Heart right ventricle (tissue), 16 donors: ENCODE measurements around the gene PTPRN. TPM values are rescaled to one million over a fixed set of nuclear protein-coding genes. Genes with fewer than 3 reads are reported as not detected.

ENCODE experiments used
- ATAC-seq, 8 donors: fragments of 200-7000 bp; cut with Tn5 transposase; one replicate each; pipeline ENCODE4 v1.9.1; 2020; ENCODE audit warnings: mild to moderate bottlenecking in 8 of 8, moderate library complexity in 8 of 8, moderate number of reproducible peaks in 1 of 8
- DNase-seq, 2 donors: peaks; one replicate each; pipeline ENCODE4 v3.0.0-alpha.2; 2020
- H3K27ac ChIP-seq, 10 donors: fragments of 200-600 bp; sonication (generic) in 2 of 10; one replicate each; pipeline versions ENCODE4 v1.5.0 to v1.8.0; 2020 to 2022; ENCODE audit warnings: mild to moderate bottlenecking in 3 of 10
- H3K27me3 ChIP-seq, 7 donors: fragments of 200-600 bp; one replicate each; pipeline ENCODE4 v1.8.0; 2021 to 2022; ENCODE audit warnings: mild to moderate bottlenecking in 2 of 7
- H3K36me3 ChIP-seq, 9 donors: fragments of 200-600 bp; sonication (generic) in 1 of 9; one replicate each; pipeline versions ENCODE4 v1.5.0 to v1.8.0; 2020 to 2022; ENCODE audit warnings: mild to moderate bottlenecking in 2 of 9
- H3K4me1 ChIP-seq, 9 donors: fragments of 200-600 bp; sonication (generic) in 1 of 9; one replicate each; pipeline versions ENCODE4 v1.5.0 to v1.8.0; 2020 to 2022; ENCODE audit warnings: mild to moderate bottlenecking in 4 of 9
- H3K4me3 ChIP-seq, 10 donors: fragments of 200-600 bp; sonication (generic) in 2 of 10; one replicate each; pipeline versions ENCODE4 v1.5.0 to v1.8.0; 2020 to 2022; ENCODE audit warnings: mild to moderate bottlenecking in 7 of 10, moderate library complexity in 2 of 10
- H3K9me3 ChIP-seq, 11 donors: fragments of 200-600 bp in 10 of 11; sonication (generic) in 2 of 11; one replicate each; pipeline versions ENCODE4 v1.5.0 to v1.8.0; 2013 to 2022; ENCODE audit warnings: mild to moderate bottlenecking in 2 of 11, control low read depth in 1 of 11, moderate library complexity in 1 of 11
- CTCF ChIP-seq, 9 donors: fragments of 200-600 bp; sonication (generic) in 2 of 9; IDR thresholded peaks; one replicate each; pipeline versions ENCODE4 v1.5.0 to v1.8.0; 2021 to 2022; ENCODE audit warnings: antibody characterized with exemption in 9 of 9, mild to moderate bottlenecking in 5 of 9, moderate library complexity in 1 of 9
- WGBS, 2 donors: extraction: QIAGEN DNeasy Blood & Tissue Kit; methylation state at CpG; one replicate each; pipeline ENCODE4 v1.1.7; 2013; ENCODE audit warnings: inconsistent platforms in 1 of 2; 5-methylcytosine and 5-hydroxymethylcytosine counted together
- intact Hi-C, 10 donors: fragments of 100-400 bp; cut with DNase I; formaldehyde crosslinking; loops; one replicate each; pipeline versions ENCODE4 v1.11.1 to v1.14.2; 2022
- polyA plus RNA-seq, 2 donors: library from polyadenylated mRNA; stranded (reverse); fragments of 200-250 nt; gene quantifications; one replicate each; pipeline ENCODE4 v1.2.3, GENCODE V29; 2013
- total RNA-seq, 10 donors: library from RNA; stranded (reverse); fragmentation: NEBNext Ultra II Directional in 3 of 10; extraction: Animal tissue kit (Norgen Biotek cat#: 25700) in 3 of 10; gene quantifications; one replicate each; pipeline versions ENCODE4 v1.2.1 to v1.2.4, GENCODE V29; 2021 to 2023
- donor health status: Arrhythmogenic right ventricular cardiomyopathy.
- donor health status: ischemic (EF 13 %, LVEDD 7.1; RV severe dilation, severe dysfunction).
- donor health status: healthy with polysubstance abuse.
- donor health status: DM: no; HTN: yes; CAD: no.
- donor health status: DM: no; HTN: no; CAD: no.
- donor health status: ischemic (EF 25% LVEDD 6.9; RV normal size, moderate dysfunction).
- donor health status: ischemic (EF 25% LVEDD 5.7; RV mildly dilated, moderate dysfunction).
- donor health status: healthy.
- donor health status: DM: yes; HTN: yes; CAD: no.
- donor health status: Ischemic cardiomyopathy.
- donor health status: ischemic (EF 35%, LVEDD 5.7; RV mildly dilated, moderate dysfunction).
- donor health status: nonischemic (EF 11% LVEDD 7.7; RV severe dilation, severe dysfunction).
- donor health status: DM: yes; HTN: yes; CAD: no.
- donor health status: PGD.
- donor health status: ischemic (EF 29% LVEDD 5.4; RV normal size, mild dysfunction).
- donor health status: nonischemic (EF 23%, LVEDD 6.1; RV moderate dilation, normal function).

Gene PTPRN
- total and polyA plus RNA-seq, 12 donors, result 0.09 to 0.51 (median 0.31) TPM; not detected in 5

- Histone ChIP-seq H3K27me3 (no peaks in the 10 kb centered on the region), H3K36me3 (peaks cover 0 to 43% (median 7%) of the 10 kb centered on the region in 9 donors), H3K4me1 (peaks cover 34 to 91% (median 76%) of the 10 kb centered on the region in 9 donors), H3K4me3 (peak overlapping the region in 4 of 10 donors; percentile 2 to 22 (median 12)), H3K27ac (peak overlapping the region; percentile 46 to 99 (median 76)), H3K9me3 (no peaks in the 10 kb centered on the region)
- intact Hi-C loops, result loop anchor here in 1 of 10 donors (1.0 kb wide), 1 partner anchor 45 kb away; no protein-coding TSS in a partner anchor
- ATAC-seq (peak; percentile 6 to 54 (median 28)), DNase-seq (peak; percentile 67 to 76)
- WGBS, 2 donors, result 39 to 40% methylated on average over 7 of the region's 7 CpGs
- TF ChIP-seq CTCF (IDR thresholded peaks at IDR 0.05), result no peak
Measured at GRCh38 chr2:219249203-219249980, 59.8 kb downstream of the PTPRN start.

- Histone ChIP-seq H3K27me3 (no peaks in the 10 kb centered on the region), H3K36me3 (peaks cover 0 to 43% (median 7%) of the 10 kb centered on the region in 9 donors), H3K9me3 (no peaks in the 10 kb centered on the region), H3K4me3 (peak overlapping the region in 3 of 10 donors; percentile 2 to 22 (median 8)), H3K4me1 (peaks cover 28 to 88% (median 70%) of the 10 kb centered on the region in 9 donors), H3K27ac (peak overlapping the region; percentile 46 to 99 (median 76))
- intact Hi-C loops, result loop anchor here in 1 of 10 donors (1.0 kb wide), 1 partner anchor 45 kb away; no protein-coding TSS in a partner anchor
- DNase-seq, result no peak
- ATAC-seq, result no peak
- no peak for TF ChIP-seq CTCF (IDR thresholded peaks at IDR 0.05)
- 80 to 87% methylated on average over 2 of the region's 2 CpGs for WGBS, 2 donors
Measured at GRCh38 chr2:219248845-219249202, 60.4 kb downstream of the PTPRN start.

DNA sequence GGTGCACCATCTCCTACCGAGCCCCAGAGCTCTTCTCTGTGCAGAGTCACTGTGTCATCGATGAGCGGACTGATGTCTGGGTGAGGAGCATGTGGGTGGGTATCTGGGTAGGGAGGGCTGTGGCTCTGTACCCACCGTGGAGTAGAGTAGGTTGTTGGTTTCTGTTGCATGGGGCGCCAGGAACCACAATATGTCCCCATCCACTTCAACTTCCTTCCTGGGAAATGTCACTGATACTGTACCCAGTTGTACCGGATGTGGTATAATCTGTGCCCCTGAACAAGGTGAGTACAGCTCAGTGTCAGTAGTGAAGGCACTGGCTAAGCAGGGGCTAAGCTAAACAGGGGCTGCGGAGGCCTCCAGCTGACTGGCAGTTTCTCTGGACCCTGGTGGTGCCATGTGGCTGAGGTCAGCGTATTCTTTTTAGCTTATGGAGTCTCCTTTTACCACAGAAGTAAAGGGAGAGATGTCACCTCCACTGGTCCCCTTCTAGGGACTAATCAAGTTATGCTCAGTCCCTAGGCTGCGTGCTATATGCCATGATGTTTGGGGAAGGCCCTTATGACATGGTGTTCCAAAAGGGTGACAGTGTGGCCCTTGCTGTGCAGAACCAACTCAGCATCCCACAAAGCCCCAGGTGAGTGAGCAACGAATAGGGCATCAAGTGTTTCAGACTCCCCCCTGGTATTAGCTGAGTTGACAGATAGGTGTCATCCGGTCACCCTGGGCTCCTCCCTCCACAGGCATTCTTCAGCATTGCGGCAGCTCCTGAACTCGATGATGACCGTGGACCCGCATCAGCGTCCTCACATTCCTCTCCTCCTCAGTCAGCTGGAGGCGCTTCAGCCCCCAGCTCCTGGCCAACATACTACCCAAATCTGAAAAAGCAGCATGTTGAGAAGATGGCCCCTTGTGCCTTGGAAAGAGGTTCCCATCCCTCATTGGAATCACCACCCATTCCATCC lies 61.2 kb downstream of the PTPRN start:
- Histone ChIP-seq H3K36me3 (peaks cover 0 to 43% (median 7%) of the 10 kb centered on the region in 9 donors), H3K27me3 (no peaks in the 10 kb centered on the region), H3K9me3 (no peaks in the 10 kb centered on the region), H3K4me3 (peak overlapping the region in 1 of 10 donors; percentile 22), H3K4me1 (peaks cover 28 to 81% (median 64%) of the 10 kb centered on the region in 9 donors), H3K27ac (peak overlapping the region in 4 of 10 donors; percentile 26 to 99 (median 77))
- DNase-seq (no peak), ATAC-seq (no peak)
- WGBS, 2 donors, result 88 to 91% methylated on average over 17 of the region's 17 CpGs
- no peak for TF ChIP-seq CTCF (IDR thresholded peaks at IDR 0.05)
- intact Hi-C loops, result no loop called here

DNA sequence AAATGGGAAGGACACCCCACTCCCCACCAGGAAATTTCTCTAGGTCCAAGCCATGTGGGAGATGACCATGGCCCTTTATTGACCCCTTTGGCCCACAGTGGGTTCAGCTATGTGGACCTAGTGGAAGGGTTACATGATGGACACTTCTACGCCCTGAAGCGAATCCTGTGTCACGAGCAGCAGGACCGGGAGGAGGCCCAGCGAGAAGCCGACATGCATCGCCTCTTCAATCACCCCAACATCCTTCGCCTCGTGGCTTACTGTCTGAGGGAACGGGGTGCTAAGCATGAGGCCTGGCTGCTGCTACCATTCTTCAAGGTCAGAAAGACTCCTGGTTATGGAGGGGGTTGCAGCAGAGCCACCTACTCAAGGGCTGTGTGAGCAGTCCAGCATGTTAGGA lies 62.6 kb downstream of the PTPRN start:
- H3K27ac ChIP-seq, result peak overlapping the region in 2 of 10 donors; percentile 93 to 99
- H3K9me3 ChIP-seq, result no peaks in the 10 kb centered on the region
- intact Hi-C loops, result no loop called here
- H3K36me3 ChIP-seq, result peaks cover 0 to 43% (median 7%) of the 10 kb centered on the region in 9 donors
- H3K27me3 ChIP-seq, result no peaks in the 10 kb centered on the region
- peaks cover 25 to 68% (median 50%) of the 10 kb centered on the region in 9 donors for H3K4me1 ChIP-seq
- 96% methylated on average over 10 of the region's 10 CpGs for WGBS, 2 donors
- no peak for ATAC-seq
- no peak for DNase-seq
- no peak for TF ChIP-seq CTCF (IDR thresholded peaks at IDR 0.05)
- H3K4me3 ChIP-seq, result no peak overlapping the region
